ENCODE results near the gene PNLIPRP3. TPM values are rescaled to one million over a fixed set of nuclear protein-coding genes. Genes with fewer than 3 reads are reported as not detected.

PNLIPRP3 gene
- total and polyA plus RNA-seq, 2 of the 4 experiments (the other 2 are of a cell fraction), result not detected

GRCh38 chr10:116421815-116422214 lies 5.8 kb upstream of the PNLIPRP3 start:
- Histone ChIP-seq H2AFZ (replicated peaks; ENCODE audit: low read length, poor library complexity) (no peak overlapping the region), H3K56ac (ENCODE audit: extremely low read depth, insufficient read depth, low read length) (no peak overlapping the region), H3K9ac (ENCODE audit: low read depth, low read length) (no peak overlapping the region), H3K36me3 (ENCODE audit: control insufficient read depth, insufficient read depth, low read length) (no peaks in the 10 kb centered on the region), H3K9me1 (ENCODE audit: insufficient read depth, low read length) (no peaks in the 10 kb centered on the region), H2AK5ac (ENCODE audit: low read depth, low read length) (no peak overlapping the region), H3K9me3 (ENCODE audit: control insufficient read depth, insufficient read depth, low read length) (no peaks in the 10 kb centered on the region), H2AK9ac (replicated peaks; ENCODE audit: low read depth, low read length, poor library complexity) (no peak overlapping the region), H2BK15ac (ENCODE audit: low read depth, low read length) (no peak overlapping the region), H3K79me1 (ENCODE audit: low read depth in 1 of 2, low read length in 2 of 2) (no peaks in the 10 kb centered on the region), H4K8ac (ENCODE audit: low read depth in 2 of 2, low read length in 2 of 2) (no peak overlapping the region), H3K18ac (ENCODE audit: low read depth, low read length) (no peak overlapping the region), H3K4ac (ENCODE audit: low read depth, low read length) (no peak overlapping the region), H4K91ac (ENCODE audit: insufficient read depth, low read depth, low read length) (no peak overlapping the region), H2BK20ac (ENCODE audit: low read depth, low read length) (no peak overlapping the region), H3K27me3 (ENCODE audit: control insufficient read depth, insufficient read depth, low read length) (no peaks in the 10 kb centered on the region), H3K14ac (replicated peaks; ENCODE audit: low read depth, low read length) (no peak overlapping the region), H2BK120ac (ENCODE audit: low read depth, low read length) (no peak overlapping the region), H3K27ac (ENCODE audit: insufficient read depth, low read length) (no peak overlapping the region), H3K4me1 (ENCODE audit: control insufficient read depth, insufficient read depth, low read length) (no peaks in the 10 kb centered on the region), H4K20me1 (ENCODE audit: insufficient read depth, low read length) (no peaks in the 10 kb centered on the region), H2BK5ac (ENCODE audit: low read depth, low read length, poor library complexity, severe bottlenecking) (no peak overlapping the region), H3K23ac (ENCODE audit: low read depth, low read length) (no peak overlapping the region), H3K4me2 (ENCODE audit: low read depth, low read length) (no peak overlapping the region), H3K4me3 (ENCODE audit: insufficient read depth, low read depth, low read length) (no peak overlapping the region), H4K5ac (ENCODE audit: low read depth, low read length) (no peak overlapping the region)
- no CpG with 5 or more reads among the region's 1 CpG for WGBS, 2 experiments (ENCODE audit: extremely low coverage in 2 of 2, insufficient read length in 1 of 2)
- POLR2A ChIA-PET (ENCODE audit: unreplicated experiment), result no interaction called here
- TF ChIP-seq RFX5 (IDR thresholded peaks at IDR 0.05; ENCODE audit: low read depth, low read length) (no peak), MAZ (IDR thresholded peaks at IDR 0.05; ENCODE audit: borderline replicate concordance, low read depth, low read length) (no peak), BHLHE40 (IDR thresholded peaks at IDR 0.05; ENCODE audit: low read depth, low read length) (no peak), CEBPB (IDR thresholded peaks at IDR 0.05; ENCODE audit: low read depth, low read length) (no peak), FOS (IDR thresholded peaks at IDR 0.05; ENCODE audit: low read depth, low read length) (no peak), MXI1 (IDR thresholded peaks at IDR 0.05; ENCODE audit: borderline replicate concordance, low read depth, low read length) (no peak), SMC3 (IDR thresholded peaks at IDR 0.05; ENCODE audit: low read depth, low read length) (no peak), NFE2L2 (IDR thresholded peaks at IDR 0.05; ENCODE audit: low read depth, low read length) (no peak), MAFK (IDR thresholded peaks at IDR 0.05; ENCODE audit: low read depth, low read length) (no peak), POLR2A (IDR thresholded peaks at IDR 0.05; ENCODE audit: low read depth, low read length) (no peak), CHD1 (IDR thresholded peaks at IDR 0.05; ENCODE audit: low read depth, low read length) (no peak), ELK1 (IDR thresholded peaks at IDR 0.05; ENCODE audit: borderline replicate concordance, low read depth, low read length) (no peak), RAD21 (IDR thresholded peaks at IDR 0.05; ENCODE audit: low read length) (no peak), RCOR1 (IDR thresholded peaks at IDR 0.05; ENCODE audit: insufficient replicate concordance, low read length) (no peak)
- no peak for DNase-seq
- BruUV-seq (replicated peaks), result no TSS peak
- dilution Hi-C loops (cut with HindIII; ENCODE audit: low sequenced_read_pairs, unreplicated experiment) (no loop called here), in situ Hi-C loops (cut with MboI; ENCODE audit: low sequenced_read_pairs) (no loop called here), intact Hi-C loops (cut with micrococcal nuclease) (no loop called here)
- ATAC-seq (ENCODE audit: low read depth), result no peak
- CTCF ChIA-PET, result no interaction called here
